ENCODE data around the gene CCDC43.
"Not testable (repeated sequence)": the region's sequence is repeated elsewhere in the genome, so short reads cannot be mapped to it uniquely, and the experiment has no call there.

The CCDC43 gene

GRCh38 chr17:44688675-44689476, 700 bp downstream of the CCDC43 start:
- peak overlapping the region; percentile 97 to 99 (median 98) for H3K4me3 Mint-ChIP-seq
- H3K27ac Mint-ChIP-seq = peak overlapping the region; percentile 98 to 99 (median 99)
- H3K27me3 Mint-ChIP-seq (ENCODE audit: low read depth) = no peaks in the 10 kb centered on the region
- no peaks in the 10 kb centered on the region for H3K9me3 Mint-ChIP-seq
- peaks cover 37% of the 10 kb centered on the region for H3K4me1 Mint-ChIP-seq
- TF ChIP-seq, protein P1, sequence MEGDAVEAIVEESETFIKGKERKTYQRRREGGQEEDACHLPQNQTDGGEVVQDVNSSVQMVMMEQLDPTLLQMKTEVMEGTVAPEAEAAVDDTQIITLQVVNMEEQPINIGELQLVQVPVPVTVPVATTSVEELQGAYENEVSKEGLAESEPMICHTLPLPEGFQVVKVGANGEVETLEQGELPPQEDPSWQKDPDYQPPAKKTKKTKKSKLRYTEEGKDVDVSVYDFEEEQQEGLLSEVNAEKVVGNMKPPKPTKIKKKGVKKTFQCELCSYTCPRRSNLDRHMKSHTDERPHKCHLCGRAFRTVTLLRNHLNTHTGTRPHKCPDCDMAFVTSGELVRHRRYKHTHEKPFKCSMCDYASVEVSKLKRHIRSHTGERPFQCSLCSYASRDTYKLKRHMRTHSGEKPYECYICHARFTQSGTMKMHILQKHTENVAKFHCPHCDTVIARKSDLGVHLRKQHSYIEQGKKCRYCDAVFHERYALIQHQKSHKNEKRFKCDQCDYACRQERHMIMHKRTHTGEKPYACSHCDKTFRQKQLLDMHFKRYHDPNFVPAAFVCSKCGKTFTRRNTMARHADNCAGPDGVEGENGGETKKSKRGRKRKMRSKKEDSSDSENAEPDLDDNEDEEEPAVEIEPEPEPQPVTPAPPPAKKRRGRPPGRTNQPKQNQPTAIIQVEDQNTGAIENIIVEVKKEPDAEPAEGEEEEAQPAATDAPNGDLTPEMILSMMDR (IDR thresholded peaks at IDR 0.05; ENCODE audit: unreplicated experiment in 3 of 3) = no peak
- H3K36me3 Mint-ChIP-seq (ENCODE audit: low read depth) = peaks cover 17% of the 10 kb centered on the region

DNA sequence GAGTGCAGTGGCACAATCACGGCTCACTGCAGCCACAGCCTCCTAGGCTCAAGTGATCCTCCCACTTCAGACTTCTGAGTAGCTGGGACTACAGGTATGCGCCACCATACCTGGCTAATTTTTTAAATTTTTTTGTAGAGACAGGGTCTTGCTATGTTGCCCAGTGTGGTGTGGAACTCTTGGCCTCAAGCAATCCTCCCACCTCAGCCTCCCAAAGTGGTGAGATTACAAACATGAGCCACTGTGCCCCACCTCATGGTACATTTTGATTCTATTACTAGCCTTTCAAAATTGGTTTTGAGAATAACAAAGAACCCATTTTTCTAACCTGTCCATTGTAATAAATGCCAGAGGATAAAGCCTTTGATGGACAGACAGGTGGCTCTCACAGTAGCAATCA, 1.4 kb downstream of the CCDC43 start:
- Mint-ChIP-seq H3K27ac (no peak overlapping the region), H3K9me3 (no peaks in the 10 kb centered on the region), H3K4me3 (peak overlapping the region; percentile 97 to 99 (median 98)), H3K36me3 (ENCODE audit: low read depth) (peaks cover 24% of the 10 kb centered on the region), H3K27me3 (ENCODE audit: low read depth) (no peaks in the 10 kb centered on the region), H3K4me1 (peaks cover 37% of the 10 kb centered on the region)
- TF ChIP-seq, protein P1 (IDR thresholded peaks at IDR 0.05; ENCODE audit: unreplicated experiment in 3 of 3) = no peak

- Mint-ChIP-seq H3K27ac (peak overlapping the region; percentile 79 to 93 (median 89)), H3K27me3 (ENCODE audit: low read depth) (no peaks in the 10 kb centered on the region)
These were observed 1.8 kb downstream of the CCDC43 start for GRCh38 chr17:44687756-44688155.

DNA sequence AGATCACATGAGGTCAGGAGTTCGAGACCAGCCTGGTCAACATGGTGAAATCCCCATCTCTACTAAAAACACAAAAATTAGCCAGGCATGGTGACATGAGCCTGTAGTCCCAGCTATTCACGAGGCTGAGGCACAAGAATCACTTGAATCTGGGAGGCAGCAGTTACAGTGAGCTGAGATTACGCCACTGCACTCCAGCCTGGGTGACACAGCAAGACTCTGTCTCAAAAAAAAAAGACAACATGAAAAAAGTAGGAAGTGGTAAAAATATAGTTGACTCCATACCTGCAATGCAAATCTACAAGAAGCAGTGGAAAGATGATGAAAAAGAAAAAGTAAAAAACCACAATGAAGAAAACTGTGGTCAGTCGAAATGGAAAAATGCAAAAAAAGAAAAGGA, 6.3 kb downstream of the CCDC43 start:
- H3K27me3 Mint-ChIP-seq (ENCODE audit: low read depth); H3K9me3 Mint-ChIP-seq; H3K4me3 Mint-ChIP-seq; H3K27ac Mint-ChIP-seq: not testable (repeated sequence)
- Mint-ChIP-seq H3K36me3 (ENCODE audit: low read depth) (peaks cover 49% of the 10 kb centered on the region), H3K4me1 (peaks cover 19% of the 10 kb centered on the region)

More at GRCh38 chr17:44687756-44688155, 1.8 kb downstream of the CCDC43 start:
- Mint-ChIP-seq H3K4me1 (peaks cover 37% of the 10 kb centered on the region), H3K4me3 (peak overlapping the region; percentile 38 to 75 (median 75)), H3K36me3 (ENCODE audit: low read depth) (peaks cover 25% of the 10 kb centered on the region), H3K9me3 (no peaks in the 10 kb centered on the region)
- TF ChIP-seq, protein P1 (IDR thresholded peaks at IDR 0.05; ENCODE audit: unreplicated experiment in 3 of 3) = no peak

GRCh38 chr17:44677136-44677535, 12.4 kb downstream of the CCDC43 start:
- Mint-ChIP-seq H3K4me3 (no peak overlapping the region), H3K27me3 (ENCODE audit: low read depth) (no peaks in the 10 kb centered on the region)

GRCh38 chr17:44673893-44674292, 15.7 kb downstream of the CCDC43 start:
- peaks cover 12% of the 10 kb centered on the region for H3K36me3 Mint-ChIP-seq (ENCODE audit: low read depth)
- H3K9me3 Mint-ChIP-seq = no peaks in the 10 kb centered on the region
- no peaks in the 10 kb centered on the region for H3K4me1 Mint-ChIP-seq
- H3K27ac Mint-ChIP-seq = no peak overlapping the region
- H3K4me3 Mint-ChIP-seq = no peak overlapping the region
- TF ChIP-seq, protein P1 (IDR thresholded peaks at IDR 0.05; ENCODE audit: unreplicated experiment in 3 of 3) = no peak
- H3K27me3 Mint-ChIP-seq (ENCODE audit: low read depth) = peaks cover under 1% of the 10 kb centered on the region

More at GRCh38 chr17:44677136-44677535, 12.4 kb downstream of the CCDC43 start:
- H3K27ac Mint-ChIP-seq = no peak overlapping the region
- TF ChIP-seq, protein P1 (IDR thresholded peaks at IDR 0.05; ENCODE audit: unreplicated experiment in 3 of 3) = no peak
- H3K4me1 Mint-ChIP-seq = no peaks in the 10 kb centered on the region
- H3K36me3 Mint-ChIP-seq (ENCODE audit: low read depth) = peaks cover 31% of the 10 kb centered on the region
- H3K9me3 Mint-ChIP-seq = no peaks in the 10 kb centered on the region

All from nephron (organoid).